Measurements from ENCODE around the gene PALB2.

Gene PALB2

GRCh38 chr16:23571895-23572294 is 69.2 kb downstream of the PALB2 start:
- Histone ChIP-seq H3K4me1 (no peaks in the 10 kb centered on the region), H3K9me3 (no peaks in the 10 kb centered on the region), H3K4me3 (ENCODE audit: low read depth, low read length) (no peak overlapping the region), H3K36me3 (peaks cover 39% of the 10 kb centered on the region), H3K27me3 (no peaks in the 10 kb centered on the region)
- TF ChIP-seq CTCF (IDR thresholded peaks at IDR 0.05; ENCODE audit: low read depth, low read length) = no peak
- no peak for DNase-seq

- Histone ChIP-seq H3K4me1 (no peaks in the 10 kb centered on the region), H3K4me3 (ENCODE audit: low read depth, low read length) (no peak overlapping the region), H3K36me3 (peaks cover 47% of the 10 kb centered on the region), H3K27me3 (no peaks in the 10 kb centered on the region), H3K9me3 (no peaks in the 10 kb centered on the region)
- TF ChIP-seq CTCF (IDR thresholded peaks at IDR 0.05; ENCODE audit: low read depth, low read length) = no peak
- no peak for DNase-seq
These were observed 70.0 kb downstream of the PALB2 start for GRCh38 chr16:23570992-23571632.

- Histone ChIP-seq H3K9me3 (no peaks in the 10 kb centered on the region), H3K4me3 (ENCODE audit: low read depth, low read length) (no peak overlapping the region), H3K27me3 (no peaks in the 10 kb centered on the region), H3K4me1 (no peaks in the 10 kb centered on the region), H3K36me3 (peaks cover 69% of the 10 kb centered on the region)
- TF ChIP-seq CTCF (IDR thresholded peaks at IDR 0.05; ENCODE audit: low read depth, low read length) = no peak
- DNase-seq = no peak
These were observed 73.5 kb downstream of the PALB2 start for GRCh38 chr16:23567602-23568001.

- DNase-seq = no peak
- no peaks in the 10 kb centered on the region for H3K4me1 ChIP-seq
- peaks cover 76% of the 10 kb centered on the region for H3K36me3 ChIP-seq
These were observed 74.4 kb downstream of the PALB2 start for GRCh38 chr16:23566724-23567123.

GRCh38 chr16:23564575-23565363 is 76.3 kb downstream of the PALB2 start:
- peaks cover 87% of the 10 kb centered on the region for H3K36me3 ChIP-seq
- no peak for TF ChIP-seq CTCF (IDR thresholded peaks at IDR 0.05; ENCODE audit: low read depth, low read length)
- H3K4me1 ChIP-seq = no peaks in the 10 kb centered on the region
- no peak for DNase-seq
- no peak overlapping the region for H3K4me3 ChIP-seq (ENCODE audit: low read depth, low read length)
- H3K9me3 ChIP-seq = no peaks in the 10 kb centered on the region
- H3K27me3 ChIP-seq = no peaks in the 10 kb centered on the region

More at GRCh38 chr16:23566724-23567123, 74.4 kb downstream of the PALB2 start:
- no peak for TF ChIP-seq CTCF (IDR thresholded peaks at IDR 0.05; ENCODE audit: low read depth, low read length)
- Histone ChIP-seq H3K27me3 (no peaks in the 10 kb centered on the region), H3K9me3 (no peaks in the 10 kb centered on the region), H3K4me3 (ENCODE audit: low read depth, low read length) (no peak overlapping the region)

GRCh38 chr16:23563186-23563585 is 77.9 kb downstream of the PALB2 start:
- no peak overlapping the region for H3K4me3 ChIP-seq (ENCODE audit: low read depth, low read length)
- no peaks in the 10 kb centered on the region for H3K9me3 ChIP-seq
- peaks cover 82% of the 10 kb centered on the region for H3K36me3 ChIP-seq
- DNase-seq = no peak
- TF ChIP-seq CTCF (IDR thresholded peaks at IDR 0.05; ENCODE audit: low read depth, low read length) = no peak
- no peaks in the 10 kb centered on the region for H3K27me3 ChIP-seq
- no peaks in the 10 kb centered on the region for H3K4me1 ChIP-seq

Data from BE2C (cell line).